ENCODE results near the gene CAND1.

The CAND1 gene

DNA sequence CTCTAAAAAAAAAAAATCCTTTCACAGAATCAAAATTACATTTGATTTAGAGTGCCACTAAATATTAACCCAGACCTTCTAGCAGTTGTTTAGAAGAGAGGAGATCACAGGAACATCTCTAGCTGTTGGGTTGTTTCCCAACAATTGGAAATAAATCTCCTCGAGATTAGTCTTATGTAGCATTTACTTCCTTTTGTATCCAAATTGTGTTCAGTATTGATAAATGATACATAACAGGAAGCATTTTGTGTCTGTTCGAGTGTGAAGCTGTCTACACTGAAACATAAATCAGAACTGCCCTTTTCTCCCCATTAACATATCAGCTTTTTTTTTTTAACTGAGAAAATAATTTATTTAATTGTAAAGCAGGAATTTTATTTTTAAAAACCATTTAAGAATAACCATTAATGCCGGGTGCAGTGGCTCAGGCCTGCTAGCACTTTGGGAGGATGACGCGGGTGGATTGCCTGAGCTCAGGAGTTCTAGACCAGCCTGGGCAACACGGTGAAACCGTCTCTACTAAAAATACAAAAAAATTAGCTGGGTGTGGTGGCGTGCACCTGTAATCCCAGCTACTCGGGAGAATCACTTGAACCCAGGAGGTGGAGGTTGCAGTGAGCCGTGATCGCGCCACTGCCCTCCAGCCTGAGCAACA, 14.7 kb upstream of the CAND1 start:
- Histone ChIP-seq H3K4me3 (ENCODE audit: low read length, poor library complexity, severe bottlenecking) (no peak overlapping the region), H3F3A (ENCODE audit: low read depth) (no peaks in the 10 kb centered on the region), H3K4me1 (ENCODE audit: insufficient read depth, low read length, poor library complexity, severe bottlenecking) (no peaks in the 10 kb centered on the region), H3K79me2 (ENCODE audit: insufficient read depth, low read length) (no peaks in the 10 kb centered on the region), H4K20me1 (ENCODE audit: insufficient read depth, low read length, poor library complexity, severe bottlenecking) (no peaks in the 10 kb centered on the region), H2AFZ (ENCODE audit: low read length) (no peak overlapping the region), H3K36me3 (ENCODE audit: insufficient read depth, low read length) (no peaks in the 10 kb centered on the region), H3K4me2 (ENCODE audit: low read depth, low read length, poor library complexity, severe bottlenecking) (no peak overlapping the region), H3K9me3 (ENCODE audit: insufficient read depth, low read depth, low read length) (no peaks in the 10 kb centered on the region), H3K9ac (ENCODE audit: low read depth, low read length, poor library complexity, severe bottlenecking) (no peak overlapping the region), H3K27me3 (ENCODE audit: insufficient read depth, low read length, poor library complexity, severe bottlenecking) (no peaks in the 10 kb centered on the region), H3K9me2 (replicated peaks; ENCODE audit: low read depth, low read length) (no peaks in the 10 kb centered on the region)
- TF ChIP-seq, protein P1, sequence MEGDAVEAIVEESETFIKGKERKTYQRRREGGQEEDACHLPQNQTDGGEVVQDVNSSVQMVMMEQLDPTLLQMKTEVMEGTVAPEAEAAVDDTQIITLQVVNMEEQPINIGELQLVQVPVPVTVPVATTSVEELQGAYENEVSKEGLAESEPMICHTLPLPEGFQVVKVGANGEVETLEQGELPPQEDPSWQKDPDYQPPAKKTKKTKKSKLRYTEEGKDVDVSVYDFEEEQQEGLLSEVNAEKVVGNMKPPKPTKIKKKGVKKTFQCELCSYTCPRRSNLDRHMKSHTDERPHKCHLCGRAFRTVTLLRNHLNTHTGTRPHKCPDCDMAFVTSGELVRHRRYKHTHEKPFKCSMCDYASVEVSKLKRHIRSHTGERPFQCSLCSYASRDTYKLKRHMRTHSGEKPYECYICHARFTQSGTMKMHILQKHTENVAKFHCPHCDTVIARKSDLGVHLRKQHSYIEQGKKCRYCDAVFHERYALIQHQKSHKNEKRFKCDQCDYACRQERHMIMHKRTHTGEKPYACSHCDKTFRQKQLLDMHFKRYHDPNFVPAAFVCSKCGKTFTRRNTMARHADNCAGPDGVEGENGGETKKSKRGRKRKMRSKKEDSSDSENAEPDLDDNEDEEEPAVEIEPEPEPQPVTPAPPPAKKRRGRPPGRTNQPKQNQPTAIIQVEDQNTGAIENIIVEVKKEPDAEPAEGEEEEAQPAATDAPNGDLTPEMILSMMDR (conservative IDR thresholded peaks at IDR 0.05; ENCODE audit: low read length): no peak
- no peak for TF ChIP-seq EZH2phosphoT487 (IDR thresholded peaks at IDR 0.05; ENCODE audit: borderline replicate concordance)

DNA sequence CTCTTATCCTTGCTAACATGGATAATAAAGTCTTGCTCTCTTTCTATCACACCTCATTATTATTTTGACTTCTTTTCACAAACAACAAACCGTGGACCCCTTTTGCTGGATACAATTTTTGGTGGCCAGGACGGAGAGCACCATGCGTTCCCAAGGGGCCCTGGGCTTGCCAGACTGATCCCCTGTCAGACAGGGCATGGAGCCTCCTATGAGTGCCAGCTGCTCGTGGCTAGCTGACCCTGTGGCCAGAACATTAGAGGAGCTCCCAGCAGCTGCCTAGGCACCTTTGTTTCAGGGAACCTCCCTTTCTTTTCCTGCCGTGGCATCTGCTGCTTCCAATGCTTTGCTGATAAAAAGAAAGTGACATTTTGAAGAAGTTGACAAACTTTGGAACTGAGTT, 12.5 kb upstream of the CAND1 start:
- H3K4me1 ChIP-seq (ENCODE audit: insufficient read depth, low read length, poor library complexity, severe bottlenecking): no peaks in the 10 kb centered on the region
- no peaks in the 10 kb centered on the region for H3K27me3 ChIP-seq (ENCODE audit: insufficient read depth, low read length, poor library complexity, severe bottlenecking)
- H3K79me2 ChIP-seq (ENCODE audit: insufficient read depth, low read length): no peaks in the 10 kb centered on the region
- H3K36me3 ChIP-seq (ENCODE audit: insufficient read depth, low read length): no peaks in the 10 kb centered on the region
- TF ChIP-seq, protein P1 (conservative IDR thresholded peaks at IDR 0.05; ENCODE audit: low read length): no peak
- TF ChIP-seq EZH2phosphoT487 (IDR thresholded peaks at IDR 0.05; ENCODE audit: borderline replicate concordance): no peak
- no peaks in the 10 kb centered on the region for H3F3A ChIP-seq (ENCODE audit: low read depth)
- H3K9me3 ChIP-seq (ENCODE audit: insufficient read depth, low read depth, low read length): no peaks in the 10 kb centered on the region
- no peaks in the 10 kb centered on the region for H3K9me2 ChIP-seq (replicated peaks; ENCODE audit: low read depth, low read length)
- H4K20me1 ChIP-seq (ENCODE audit: insufficient read depth, low read length, poor library complexity, severe bottlenecking): no peaks in the 10 kb centered on the region
- H3K9ac ChIP-seq (ENCODE audit: low read depth, low read length, poor library complexity, severe bottlenecking): no peak overlapping the region
- no peak overlapping the region for H2AFZ ChIP-seq (ENCODE audit: low read length)
- no peak overlapping the region for H3K4me2 ChIP-seq (ENCODE audit: low read depth, low read length, poor library complexity, severe bottlenecking)
- no peak overlapping the region for H3K4me3 ChIP-seq (ENCODE audit: low read length, poor library complexity, severe bottlenecking)

DNA sequence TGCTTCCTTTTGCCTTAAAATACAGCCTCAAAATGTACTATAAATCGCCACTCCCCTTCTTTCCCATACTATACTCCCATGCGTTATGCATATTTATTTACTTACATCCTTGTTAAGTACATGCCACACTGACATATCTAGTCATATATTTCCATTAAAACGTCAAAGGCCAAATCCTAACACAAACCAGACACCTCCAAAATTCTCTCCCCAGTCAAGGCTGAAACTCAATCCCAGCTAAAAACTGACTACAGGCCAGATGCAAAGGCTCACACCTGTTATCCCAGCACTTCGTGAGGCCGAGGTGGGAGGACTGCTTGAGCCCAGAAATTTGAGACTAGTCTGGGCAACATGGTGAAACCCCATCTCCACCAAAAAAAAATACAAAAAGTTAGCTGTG, 5.7 kb upstream of the CAND1 start:
- H3K27me3 ChIP-seq (ENCODE audit: insufficient read depth, low read length, poor library complexity, severe bottlenecking): no peaks in the 10 kb centered on the region
- H3K9me2 ChIP-seq (replicated peaks; ENCODE audit: low read depth, low read length): no peaks in the 10 kb centered on the region
- H3K9ac ChIP-seq (ENCODE audit: low read depth, low read length, poor library complexity, severe bottlenecking): no peak overlapping the region
- no peaks in the 10 kb centered on the region for H3K36me3 ChIP-seq (ENCODE audit: insufficient read depth, low read length)
- H3K4me3 ChIP-seq (ENCODE audit: low read length, poor library complexity, severe bottlenecking): no peak overlapping the region
- H3K79me2 ChIP-seq (ENCODE audit: insufficient read depth, low read length): no peaks in the 10 kb centered on the region
- H4K20me1 ChIP-seq (ENCODE audit: insufficient read depth, low read length, poor library complexity, severe bottlenecking): no peaks in the 10 kb centered on the region
- H3F3A ChIP-seq (ENCODE audit: low read depth): no peaks in the 10 kb centered on the region
- H3K4me2 ChIP-seq (ENCODE audit: low read depth, low read length, poor library complexity, severe bottlenecking): no peak overlapping the region
- no peak overlapping the region for H2AFZ ChIP-seq (ENCODE audit: low read length)
- no peaks in the 10 kb centered on the region for H3K9me3 ChIP-seq (ENCODE audit: insufficient read depth, low read depth, low read length)
- TF ChIP-seq, protein P1 (conservative IDR thresholded peaks at IDR 0.05; ENCODE audit: low read length): no peak
- TF ChIP-seq EZH2phosphoT487 (IDR thresholded peaks at IDR 0.05; ENCODE audit: borderline replicate concordance): no peak
- peaks cover 6% of the 10 kb centered on the region for H3K4me1 ChIP-seq (ENCODE audit: insufficient read depth, low read length, poor library complexity, severe bottlenecking)
